CD4-positive, alpha-beta T cell treated with Interleukin-6 at 100 ng/mL for 8 hours (primary cell): ENCODE results near the gene UBR1.
"Not testable (repeated sequence)": the region's sequence is repeated elsewhere in the genome, so short reads cannot be mapped to it uniquely, and the experiment has no call there.

Source experiments
- DNase-seq: peaks from one replicate; pipeline ENCODE4 v3.0.0-alpha.2; 2020; ENCODE audit warnings: mixed read lengths, low spot score

Gene UBR1

DNA sequence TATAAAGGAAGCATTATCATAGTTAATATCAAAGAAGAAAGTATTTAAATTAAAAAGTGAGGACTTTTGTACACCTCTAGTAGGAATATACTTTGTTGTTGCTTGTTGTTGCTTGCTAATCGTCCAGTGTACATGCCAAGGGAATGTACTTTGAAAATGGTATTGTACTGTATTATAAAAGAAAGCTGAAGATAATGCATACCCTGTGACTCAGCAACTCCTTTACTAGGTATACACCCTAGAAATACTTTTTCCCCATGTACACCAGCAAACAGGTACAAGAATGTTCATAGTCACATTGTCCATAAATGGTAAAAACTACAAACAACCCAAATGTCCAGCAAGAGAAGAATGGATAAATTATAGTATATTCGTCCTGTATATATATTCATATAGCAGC lies 197.3 kb downstream of the UBR1 start:
- no peak for DNase-seq

DNA sequence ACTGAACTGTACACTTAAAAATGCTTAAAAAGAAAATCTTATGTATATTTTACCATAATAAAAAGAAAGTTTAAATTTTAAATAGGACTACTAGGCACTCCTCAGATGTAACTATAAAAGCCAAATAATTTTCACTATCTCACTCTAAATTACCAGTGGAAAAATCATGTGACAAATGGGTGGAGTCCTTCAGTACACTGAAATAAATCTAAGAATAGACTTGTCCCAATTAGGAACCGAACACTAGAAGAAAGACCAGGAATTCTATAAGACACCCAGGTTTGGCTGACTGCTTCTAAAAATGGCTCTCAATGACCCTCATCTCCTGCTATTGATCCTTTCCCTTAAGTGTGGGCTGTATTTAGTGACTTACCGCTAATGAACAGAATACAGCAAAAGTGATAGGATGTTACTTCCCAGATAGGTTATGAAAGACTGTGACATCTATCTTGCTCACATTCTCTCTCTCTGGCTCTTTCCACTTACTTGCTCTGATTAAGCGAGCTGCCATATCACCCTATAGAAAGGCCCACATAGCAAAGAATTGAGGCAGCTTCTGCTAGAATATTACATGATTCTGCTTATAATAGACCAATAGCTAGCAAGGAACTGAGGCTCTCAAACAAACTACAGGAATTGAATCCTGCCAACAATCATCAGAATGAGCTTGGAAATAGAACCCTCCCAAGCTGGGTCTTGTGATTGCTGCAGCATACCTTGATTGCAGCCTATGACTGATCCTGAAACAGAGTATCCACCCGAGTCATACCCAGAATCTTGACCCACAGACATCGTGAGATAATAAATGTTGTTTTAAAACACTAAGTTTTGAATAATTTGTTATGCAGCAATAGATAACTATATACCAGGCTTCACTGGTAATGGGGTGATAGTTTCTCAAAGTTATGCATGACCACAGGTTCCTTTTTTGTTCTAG lies 202.2 kb downstream of the UBR1 start:
- no peak for DNase-seq

DNA sequence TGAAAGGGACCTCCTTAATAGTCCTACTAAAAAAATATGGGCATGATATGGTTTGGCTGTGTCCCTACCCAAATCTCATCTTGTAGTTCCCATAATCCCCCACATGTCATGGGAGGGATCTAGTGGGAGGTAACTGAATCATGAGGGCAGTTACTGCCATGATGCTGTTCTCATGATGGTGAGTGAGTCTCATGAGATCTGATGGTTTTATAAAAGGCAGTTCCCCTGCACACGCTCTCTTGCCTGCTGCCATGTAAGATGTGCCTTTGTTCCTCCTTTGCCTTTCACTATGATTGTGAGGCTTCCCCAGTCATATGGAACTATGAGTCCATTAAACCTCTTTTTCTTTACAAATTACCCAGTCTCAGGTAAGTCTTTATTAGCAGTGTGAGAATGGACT lies 211.9 kb downstream of the UBR1 start:
- not testable (repeated sequence) for DNase-seq
